HG03520 (cell line): ENCODE results near the gene GNB2.
"Not testable (repeated sequence)": the region's sequence is repeated elsewhere in the genome, so short reads cannot be mapped to it uniquely, and the experiment has no call there.

ENCODE experiments used
- ATAC-seq: cut with Tn5 transposase; IDR thresholded peaks from one replicate; pipeline ENCODE4 v1.9.1; 2021; ENCODE audit warnings: mild to moderate bottlenecking, moderate library complexity; ENCODE audit not compliant: unreplicated experiment

The GNB2 gene

DNA sequence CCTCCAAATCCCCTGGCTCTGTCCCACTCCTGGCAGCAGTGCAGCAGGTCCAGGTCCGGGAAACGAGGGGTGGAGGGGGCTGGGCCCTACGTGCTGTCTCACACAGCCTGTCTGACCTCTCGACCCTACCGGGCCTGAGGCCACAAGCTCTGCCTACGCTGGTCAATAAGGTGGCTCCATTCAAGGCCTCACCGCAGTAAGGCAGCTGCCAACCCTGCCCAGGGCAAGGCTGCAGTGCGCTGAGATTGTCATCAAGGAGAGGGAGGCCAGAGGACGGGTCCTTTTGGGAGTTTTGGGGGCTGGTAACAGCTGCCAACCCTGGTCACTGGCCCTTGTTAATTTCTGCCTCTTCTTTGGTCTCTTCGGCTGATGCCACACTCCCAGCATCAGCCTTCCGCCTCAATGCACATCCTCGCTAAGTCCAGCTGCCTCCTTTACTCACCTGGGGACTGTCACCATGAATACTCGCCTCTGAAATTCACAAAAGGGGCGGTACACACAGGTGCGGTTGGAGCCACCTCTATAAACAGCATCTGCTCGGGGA, 50.3 kb downstream of the GNB2 start:
- ATAC-seq: no peak

DNA sequence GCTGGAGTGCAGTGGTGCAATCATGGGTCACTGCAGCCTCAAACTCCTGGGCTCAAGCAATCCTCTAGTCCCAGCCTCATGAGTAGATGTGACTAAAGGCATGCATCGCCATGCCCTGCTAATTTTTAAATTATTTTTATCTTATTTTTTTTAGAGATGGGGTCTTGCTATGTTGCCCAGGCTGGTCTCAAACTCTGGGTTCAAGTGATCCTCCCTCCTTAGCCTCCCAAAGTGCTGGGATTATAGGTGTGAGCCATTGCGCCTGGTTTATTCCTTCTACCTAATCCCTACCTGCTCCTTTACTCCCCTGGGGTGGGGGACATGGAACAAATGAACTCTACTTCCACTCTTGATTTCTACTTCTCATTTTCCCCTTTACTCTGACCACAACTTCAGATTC, 50.8 kb downstream of the GNB2 start:
- ATAC-seq: not testable (repeated sequence)

- no peak for ATAC-seq
These were observed 53.6 kb downstream of the GNB2 start for GRCh38 chr7:100726996-100727761.

GRCh38 chr7:100728196-100728595, 54.7 kb downstream of the GNB2 start:
- no peak for ATAC-seq
